Non-pigmented ciliary epithelial cell (primary cell): Measurements from ENCODE around the gene PKNOX2.

ENCODE experiments used
- DNase-seq: peaks from one replicate; pipeline ENCODE4 v3.0.0-alpha.2; 2010; ENCODE audit warnings: low read depth

Gene PKNOX2

DNA sequence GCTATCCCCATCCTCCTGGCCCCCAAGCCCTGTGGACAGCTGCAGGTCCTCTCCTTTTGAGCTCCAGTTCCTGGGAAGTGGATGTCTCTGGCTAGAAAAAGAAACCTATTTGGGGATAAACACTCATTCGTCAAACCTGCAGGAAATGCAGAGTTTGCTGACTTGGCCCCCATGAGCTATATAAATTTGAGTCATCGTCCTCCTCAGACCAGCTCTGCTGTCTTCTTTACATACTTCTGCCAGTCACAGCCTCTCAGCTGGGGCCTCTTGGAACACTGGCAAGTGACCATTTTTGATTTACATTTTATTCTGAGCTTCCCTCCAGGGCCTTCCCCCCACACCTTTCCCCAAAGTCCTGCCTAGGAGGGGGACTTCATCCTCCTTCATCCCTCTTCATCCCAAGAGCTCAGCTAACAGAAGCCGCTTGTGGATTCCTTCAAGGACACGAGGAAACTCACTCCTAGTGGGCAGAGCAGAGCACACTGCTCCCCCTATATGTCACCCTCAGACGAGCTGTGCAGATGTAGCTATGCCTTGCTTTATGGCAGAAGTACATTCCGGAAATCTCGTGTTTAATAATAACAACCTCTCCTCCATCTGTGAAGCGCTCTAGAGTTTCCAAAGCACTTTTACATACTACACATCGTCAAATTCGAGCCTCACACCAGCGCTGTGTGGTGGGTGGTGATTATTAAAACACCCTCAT, 199.7 kb downstream of the PKNOX2 start:
- DNase-seq: peak; percentile 11

DNA sequence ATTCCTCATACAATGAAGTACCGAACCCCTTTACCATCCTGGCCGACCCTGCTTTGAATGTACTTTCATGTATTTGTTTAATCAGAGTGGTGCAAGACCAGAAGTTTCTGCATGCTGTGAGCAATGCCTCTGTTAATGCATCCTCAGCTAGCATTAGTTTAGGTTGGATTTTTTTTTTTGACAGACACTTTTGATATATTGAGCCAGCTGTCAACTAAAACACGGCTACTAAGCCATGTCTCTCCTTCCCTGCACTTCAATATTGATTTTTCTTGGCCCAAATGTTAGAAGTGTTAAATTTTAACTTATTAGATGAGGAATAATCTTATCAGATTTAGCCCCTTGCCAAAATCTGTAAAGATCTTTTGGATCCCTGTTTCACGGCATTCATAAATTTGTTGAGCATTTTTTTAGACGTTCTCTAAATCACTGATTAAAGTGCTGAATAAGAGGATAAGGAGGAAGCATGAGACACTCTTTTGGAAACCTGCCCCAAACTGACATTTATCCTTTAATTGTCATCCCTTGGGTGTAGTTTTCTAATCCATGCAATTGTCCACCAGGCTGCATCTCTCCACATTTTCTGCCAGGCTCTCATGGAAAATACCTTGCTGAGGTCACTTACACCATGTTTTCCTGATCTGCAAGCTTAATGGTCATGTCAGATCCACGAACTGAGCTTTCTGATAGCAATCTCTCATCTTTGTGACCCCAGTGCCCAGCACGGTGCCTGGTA, 200.8 kb downstream of the PKNOX2 start:
- DNase-seq: no peak

DNA sequence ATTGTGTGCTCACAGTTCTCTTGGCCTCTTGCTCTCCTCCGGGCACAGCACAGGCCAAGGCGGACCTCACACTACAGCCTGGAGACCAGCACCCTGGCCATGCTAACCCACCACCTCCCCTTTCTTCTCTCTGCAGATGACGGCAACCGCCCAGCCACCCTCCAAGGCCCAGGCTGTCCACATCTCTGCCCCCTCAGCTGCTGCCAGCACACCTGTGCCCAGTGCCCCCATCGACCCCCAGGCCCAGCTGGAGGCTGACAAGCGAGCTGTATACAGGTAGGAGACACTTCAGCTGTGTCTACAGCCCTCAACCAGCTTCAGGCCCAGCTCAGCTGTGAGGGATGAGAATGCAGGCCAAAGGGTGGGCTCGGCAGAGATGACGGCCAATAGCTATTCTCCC, 203.2 kb downstream of the PKNOX2 start:
- no peak for DNase-seq

DNA sequence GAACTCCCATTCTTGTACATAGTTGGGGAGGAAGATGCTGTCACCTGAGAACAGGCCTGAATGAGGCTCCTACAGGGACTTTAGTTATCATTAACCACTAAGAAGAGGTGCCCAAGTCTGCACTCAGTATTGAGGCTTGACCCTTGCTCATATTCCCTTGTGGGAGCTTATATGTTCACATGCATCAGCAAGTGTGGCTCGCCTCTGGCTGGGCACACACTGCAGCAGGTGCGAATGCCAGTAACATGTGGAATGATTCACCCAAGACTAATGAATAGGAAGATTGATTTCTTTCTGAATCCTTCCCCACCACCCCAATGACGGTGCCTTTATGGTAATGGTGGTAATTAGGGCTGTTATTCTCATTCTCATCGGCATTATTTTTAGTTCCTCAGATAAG, 204.2 kb downstream of the PKNOX2 start:
- no peak for DNase-seq

DNA sequence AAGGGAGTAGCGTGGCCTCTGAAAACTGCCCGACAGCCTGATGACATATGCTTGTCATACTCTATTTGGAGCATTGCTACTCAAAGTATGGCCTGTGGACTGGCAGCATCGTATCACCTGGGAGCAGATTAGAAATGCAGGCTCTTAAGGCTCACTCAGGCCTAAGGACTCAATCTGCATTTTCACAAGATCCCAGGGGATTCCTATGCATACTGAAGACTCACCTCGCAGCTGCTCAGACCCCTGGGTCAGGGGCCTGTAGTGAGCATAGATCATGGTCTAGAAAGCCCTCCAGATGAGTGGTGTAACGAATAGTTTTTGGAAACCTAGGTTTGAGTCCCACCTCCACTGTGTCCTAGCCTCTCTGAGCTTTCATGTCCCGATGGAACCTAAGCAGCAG, 205.3 kb downstream of the PKNOX2 start:
- DNase-seq: no peak

DNA sequence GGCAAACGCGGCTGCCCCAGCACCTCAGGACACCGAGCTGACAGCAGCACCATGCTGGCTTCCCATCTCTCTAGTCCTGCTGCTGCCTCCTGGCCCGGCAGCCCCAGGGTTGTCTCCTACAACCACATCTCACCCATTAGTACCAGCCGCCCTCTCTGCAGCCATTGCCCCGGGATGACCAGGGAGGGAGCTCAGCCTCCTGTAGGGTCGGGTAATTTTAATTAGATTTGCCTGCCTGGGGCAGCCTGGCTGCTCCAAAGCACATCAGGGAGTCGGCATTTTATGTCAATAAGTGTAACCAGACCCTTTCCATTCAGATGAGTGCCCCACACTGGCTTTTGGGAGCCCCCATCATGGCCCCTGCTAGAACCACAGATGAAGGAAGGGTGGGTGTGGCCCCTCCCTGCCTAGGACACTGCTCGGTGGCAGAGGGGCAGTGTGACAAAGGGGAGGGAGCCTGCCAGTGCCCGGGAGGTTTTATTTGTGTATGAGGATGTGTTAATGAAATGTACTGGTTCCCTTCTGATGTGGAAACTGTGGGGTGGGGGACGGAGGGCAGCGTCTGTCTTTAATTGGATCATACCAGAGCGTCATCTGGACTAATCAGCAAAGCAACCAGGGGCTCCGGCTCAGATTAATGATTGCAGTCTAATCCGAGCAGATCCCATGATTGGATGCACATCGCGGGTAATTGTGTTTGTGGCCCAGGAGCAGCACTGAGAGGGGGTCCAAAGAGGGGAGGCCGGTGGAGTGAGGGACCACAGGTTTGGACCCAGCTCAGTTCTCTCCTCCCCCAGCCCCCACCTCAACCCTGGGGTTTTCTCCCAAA, 206.2 kb downstream of the PKNOX2 start:
- no peak for DNase-seq

DNA sequence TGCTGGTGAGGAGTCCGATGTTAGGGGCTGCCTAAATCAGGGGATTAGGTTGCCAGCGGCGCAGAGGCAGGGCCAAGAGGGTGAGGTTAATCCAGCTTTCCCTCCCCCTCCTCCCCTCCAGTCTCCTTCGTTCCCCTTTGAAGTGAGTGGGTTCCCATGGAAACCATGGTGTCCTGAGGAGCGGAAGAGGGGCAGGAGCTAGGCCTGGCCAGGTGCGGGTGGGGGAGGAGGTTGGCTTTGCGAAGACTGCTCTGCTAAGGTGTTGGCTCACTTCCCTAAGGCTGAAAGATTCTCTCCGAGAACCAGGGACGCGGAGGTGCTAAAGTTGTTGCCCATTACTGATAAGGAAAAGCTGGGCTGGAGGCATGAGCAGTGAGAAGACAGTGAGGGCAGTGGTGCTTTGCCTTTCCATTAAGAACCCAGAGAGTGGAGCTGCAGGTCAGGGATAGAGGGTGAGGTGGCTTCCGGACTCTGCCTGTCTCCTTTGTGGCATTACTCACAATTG, 206.9 kb downstream of the PKNOX2 start:
- DNase-seq: no peak

DNA sequence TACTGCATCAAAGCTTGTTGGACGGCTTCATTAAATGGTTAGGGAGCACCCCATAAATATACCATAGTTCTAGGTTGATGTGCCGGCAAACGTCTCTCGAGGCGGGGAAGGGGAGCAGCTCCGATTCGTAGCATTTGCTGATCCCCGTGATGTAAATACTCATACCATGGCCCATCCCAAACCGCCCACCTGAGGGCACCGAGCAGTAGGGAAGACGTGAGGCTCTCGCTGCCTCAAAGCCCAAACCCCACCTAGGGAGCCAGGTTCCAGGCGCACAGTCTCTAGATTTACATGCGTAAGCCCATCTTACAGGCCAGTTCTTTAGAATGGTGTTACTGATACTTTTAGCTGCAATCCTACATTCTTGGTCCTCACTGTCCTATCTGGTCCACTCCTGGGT, 207.5 kb downstream of the PKNOX2 start:
- DNase-seq: no peak

DNA sequence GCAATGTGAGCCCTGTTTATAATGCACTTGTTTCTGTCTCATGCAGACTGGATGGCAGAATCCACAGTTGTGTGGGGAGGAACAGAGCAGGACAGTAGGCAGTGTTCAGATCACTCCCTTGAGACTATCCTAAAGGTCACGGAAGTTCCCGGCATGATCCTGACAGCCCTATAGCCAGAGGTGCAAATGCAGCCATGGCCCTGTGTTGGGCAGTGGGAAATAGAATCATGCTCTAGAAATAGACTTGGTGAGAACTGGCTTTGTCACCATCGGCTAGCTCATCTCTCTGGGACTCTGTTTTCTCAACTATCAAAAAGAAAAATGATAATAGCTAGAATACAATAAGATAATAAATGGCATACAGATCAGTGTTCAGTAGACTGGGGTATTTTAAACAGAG, 208.4 kb downstream of the PKNOX2 start:
- DNase-seq: no peak

DNA sequence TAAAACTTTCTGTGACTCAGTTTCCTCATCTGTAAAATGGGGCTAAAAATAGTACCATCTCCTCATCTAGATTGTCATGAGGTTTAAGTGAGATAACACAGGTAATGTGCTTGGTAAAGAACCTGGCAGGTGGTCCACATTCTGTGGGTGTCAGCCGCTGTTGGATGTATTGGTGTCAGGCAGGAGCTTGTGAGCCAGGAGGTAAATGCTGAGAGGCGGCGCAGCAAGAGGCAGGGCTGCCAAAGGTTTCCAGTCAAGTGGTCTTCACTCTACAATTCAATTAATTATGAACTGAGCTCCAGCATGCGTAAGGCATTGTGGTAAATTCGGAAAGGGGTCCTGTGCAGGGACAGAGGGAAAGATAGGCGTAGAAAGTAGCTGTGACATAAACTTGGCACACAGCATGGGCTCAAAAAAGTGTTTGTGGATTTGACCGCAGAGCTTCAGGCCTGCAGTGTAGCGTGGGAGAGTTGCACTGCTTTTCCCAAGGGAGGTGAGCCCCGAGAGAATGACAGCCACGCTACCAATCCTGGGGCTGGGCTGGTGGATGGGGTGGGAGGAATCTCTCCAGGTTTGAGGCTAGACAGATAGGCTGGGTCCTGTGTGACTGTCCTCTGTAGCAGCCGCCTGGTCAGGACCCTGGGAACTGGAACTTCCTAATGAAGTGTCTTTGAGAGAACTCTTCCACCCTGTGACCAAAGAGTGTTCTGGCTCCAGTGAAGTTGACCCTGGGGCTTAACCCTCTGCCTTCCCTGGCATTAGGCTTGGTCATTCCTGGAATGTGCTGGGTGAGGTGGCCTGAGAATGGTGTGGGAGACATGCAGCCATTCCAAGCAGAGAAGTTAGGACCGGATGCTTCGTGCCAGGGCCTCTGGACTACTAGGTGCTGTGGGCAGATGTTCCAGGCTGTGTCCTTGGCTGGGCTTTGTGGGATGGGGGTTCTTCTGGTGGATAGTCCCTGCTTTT, 209.2 kb downstream of the PKNOX2 start:
- DNase-seq: no peak

DNA sequence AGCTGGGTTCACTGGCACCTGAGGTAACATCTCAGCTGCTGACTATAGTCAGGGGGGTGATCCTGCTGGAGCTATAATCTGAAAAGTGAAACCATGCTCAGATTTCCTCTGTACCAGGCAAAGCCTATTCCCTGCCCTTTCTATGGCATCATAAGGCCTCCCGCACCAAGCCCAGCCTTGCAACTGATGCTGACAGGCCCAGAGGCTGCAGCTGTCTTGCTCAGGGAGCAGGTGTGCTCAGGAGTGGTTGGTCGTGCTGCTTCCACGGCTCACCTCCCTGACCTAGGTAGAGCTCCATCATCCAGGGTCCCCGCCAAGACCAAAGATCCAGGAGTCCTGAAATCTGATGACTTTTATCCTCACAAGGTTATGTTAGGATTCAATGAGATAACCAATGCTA, 209.8 kb downstream of the PKNOX2 start:
- no peak for DNase-seq

DNA sequence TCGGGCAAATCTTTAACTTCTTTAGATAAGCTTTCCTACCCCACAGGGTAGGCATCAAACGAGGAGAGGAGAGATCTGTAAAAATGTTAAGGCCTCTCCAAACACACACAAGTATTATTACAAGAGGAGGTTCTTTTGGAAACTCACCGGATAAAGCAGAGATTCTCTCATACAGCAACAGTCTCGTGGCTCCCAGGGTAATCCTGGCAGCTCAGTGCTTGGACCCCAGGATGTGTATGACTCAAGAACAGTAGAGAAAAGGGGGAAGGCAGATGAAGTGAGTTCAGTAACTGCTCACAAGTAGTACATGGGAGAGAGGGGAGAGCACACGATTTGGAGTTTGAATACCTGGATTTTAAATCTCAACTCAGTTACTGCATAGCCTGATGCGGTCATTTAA, 210.6 kb downstream of the PKNOX2 start:
- no peak for DNase-seq

DNA sequence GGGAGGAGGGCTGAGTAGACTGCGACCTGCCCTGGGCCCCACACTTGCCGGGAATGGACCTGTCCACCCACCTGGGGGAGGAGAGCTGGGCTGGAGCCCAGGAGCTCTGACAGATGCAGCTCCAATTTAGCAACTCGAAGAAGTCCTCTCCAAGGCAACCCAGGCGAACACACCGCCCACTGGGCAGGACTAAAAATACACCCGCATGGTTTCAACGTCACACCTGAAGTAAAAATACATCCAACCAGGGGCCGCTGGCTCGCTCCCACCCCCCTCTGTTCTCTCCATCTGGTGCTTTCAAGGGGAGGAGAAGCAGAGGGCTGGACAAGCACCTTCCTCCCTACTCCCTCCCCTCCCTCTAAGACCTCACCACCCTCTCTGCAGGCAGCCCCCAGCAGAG, 211.6 kb downstream of the PKNOX2 start:
- DNase-seq: no peak

DNA sequence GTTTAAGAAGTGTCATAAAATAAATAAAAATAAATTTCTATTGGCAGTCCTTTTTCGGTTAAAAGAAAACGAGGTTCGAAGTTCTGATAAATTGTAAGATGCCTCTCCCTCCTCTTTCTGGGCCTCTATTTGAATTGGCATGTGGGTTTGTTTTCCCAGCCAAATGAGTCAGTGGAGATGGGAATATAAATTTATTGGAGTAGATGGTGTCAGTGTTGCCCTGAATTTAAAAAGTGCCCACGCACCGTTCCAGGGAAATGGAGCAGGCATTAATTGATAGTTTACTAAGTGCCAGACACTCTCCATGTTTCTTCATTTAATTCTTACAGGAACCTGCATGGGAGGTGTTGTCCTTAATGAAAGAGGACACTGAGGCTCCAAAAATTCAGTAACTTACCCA, 212.3 kb downstream of the PKNOX2 start:
- no peak for DNase-seq

DNA sequence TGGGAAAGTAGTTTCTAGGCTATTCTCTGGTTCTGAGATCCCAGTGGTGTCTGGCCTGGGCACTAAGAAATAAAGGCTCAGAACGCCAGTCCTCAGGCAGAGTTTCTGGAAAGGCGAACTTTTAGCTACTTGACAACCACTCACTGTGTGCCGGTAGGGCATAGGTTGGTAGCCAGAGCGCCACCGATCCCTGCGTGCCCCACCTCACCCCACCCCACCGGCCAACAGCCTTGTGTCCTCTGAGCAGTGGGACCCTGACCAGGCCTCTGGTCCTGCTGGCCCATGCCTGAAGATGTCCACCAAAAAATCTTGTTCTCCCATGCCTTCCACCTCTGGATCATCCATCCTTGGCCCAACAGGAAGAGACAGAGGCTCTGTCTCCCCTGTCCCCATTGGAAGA, 213.5 kb downstream of the PKNOX2 start:
- no peak for DNase-seq

DNA sequence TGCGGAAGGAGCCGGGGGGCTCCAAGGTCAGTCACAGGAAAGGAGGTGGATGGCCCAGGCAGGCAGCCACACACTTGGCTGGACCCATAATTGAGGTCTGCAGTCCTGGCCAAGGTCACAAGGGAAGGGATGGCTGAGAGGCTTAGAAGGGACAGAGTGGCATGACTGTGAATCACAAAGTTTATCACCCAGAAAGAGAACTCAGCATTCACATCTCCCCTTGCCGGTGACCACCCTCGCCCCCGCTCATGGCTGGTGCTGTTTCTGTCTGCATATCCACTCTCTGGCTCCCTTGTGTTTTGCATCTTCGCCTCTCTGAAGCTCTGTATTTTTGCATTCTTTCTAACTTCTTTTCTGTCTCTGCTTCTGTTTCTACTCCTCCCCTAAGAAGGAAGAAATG, 214.0 kb downstream of the PKNOX2 start:
- no peak for DNase-seq

DNA sequence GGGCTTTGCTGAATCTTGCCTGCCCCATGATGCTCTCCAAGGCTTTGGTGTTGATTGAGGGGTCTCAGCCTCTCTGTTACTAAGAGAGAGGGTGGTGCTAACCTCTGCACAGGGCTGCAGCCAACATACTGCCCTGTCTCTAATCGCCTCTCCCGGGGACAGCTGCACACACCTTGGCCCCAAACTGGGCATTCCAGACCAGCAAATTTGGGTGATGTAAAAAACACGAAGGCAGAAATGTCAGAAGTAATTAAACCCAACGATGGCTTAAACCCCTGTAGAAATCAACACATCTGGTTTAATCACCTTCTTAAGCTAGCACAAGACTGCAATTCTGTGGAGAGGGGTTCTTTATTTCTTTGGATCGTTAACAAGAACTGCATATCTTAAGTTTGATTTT, 215.0 kb downstream of the PKNOX2 start:
- no peak for DNase-seq

DNA sequence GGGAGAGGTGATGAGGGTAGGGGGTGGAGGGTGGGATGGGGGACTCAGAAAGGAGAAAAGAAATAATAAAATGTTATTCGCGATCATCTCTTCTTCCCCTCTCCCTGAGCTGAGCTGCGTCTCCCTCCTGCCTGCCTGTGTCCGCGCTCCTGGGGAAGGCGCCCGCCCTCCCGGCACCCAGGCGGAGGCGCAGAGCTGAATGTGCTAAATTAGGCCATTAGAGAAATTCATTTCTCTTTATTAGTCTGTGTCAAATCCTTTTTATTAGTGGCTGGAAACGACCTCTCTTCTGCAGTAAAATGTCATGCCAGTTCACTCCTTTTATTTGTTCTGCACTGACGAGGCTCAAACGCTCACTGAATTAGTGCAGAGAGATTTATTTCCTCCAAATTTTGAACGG, 215.4 kb downstream of the PKNOX2 start:
- DNase-seq: no peak

DNA sequence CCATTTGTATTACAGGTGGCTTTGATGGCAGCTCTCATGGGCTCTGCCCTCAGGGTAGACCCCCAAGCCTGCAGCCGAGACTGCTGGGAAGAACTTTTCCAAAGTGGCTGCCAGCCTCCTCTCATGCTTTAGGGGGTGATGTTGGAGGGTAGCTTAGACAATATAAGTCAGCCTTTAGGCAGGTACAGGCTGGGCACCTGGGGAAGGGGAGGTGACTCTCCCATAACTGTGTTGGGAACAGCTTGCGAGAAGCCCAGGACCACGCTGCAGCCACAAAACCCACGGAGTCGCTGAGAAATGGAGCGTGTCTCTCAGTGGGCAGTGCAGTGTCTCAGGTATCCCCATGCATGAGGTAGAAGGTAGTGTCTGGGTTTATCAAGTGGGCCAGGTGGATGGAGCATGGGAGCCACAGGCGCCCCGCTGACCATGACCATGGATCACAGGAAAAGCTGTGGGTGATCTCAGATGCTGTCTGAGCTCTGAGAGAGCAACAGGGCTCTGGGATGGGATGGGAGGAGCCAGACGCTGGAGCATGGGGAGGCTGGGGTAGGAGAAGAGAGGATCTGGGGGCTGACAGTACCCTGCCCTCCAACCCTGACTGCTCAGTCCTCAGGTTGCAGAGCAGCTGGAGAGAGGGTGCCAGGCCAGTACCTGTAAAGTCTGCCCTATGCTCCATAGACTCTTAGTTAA, 216.3 kb downstream of the PKNOX2 start:
- DNase-seq: no peak

DNA sequence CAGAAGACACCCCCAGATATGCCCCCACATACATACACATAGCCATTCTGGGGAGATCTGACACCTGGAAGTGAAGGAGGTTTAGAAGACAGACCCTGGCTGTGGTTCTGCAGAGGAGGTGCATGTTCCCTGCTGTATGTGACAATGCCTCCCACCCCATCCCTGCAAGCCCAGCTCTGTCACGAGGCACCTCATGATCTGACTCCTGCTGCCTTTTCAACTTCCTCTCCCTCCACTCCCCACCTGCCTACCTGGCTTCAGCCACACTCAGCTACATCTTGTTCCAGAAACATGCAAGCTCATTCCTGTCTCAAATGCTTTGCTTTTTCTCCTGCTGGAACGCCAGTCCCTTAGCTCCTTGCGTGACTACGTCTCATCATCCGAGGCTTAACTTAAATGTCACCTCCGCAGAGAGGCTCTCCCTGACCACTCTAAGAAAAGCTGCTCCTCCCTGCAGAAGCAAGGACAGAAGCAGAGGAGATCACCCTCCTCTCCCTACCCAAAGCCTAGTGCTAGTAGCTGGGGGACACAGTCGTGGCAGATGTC, 217.0 kb downstream of the PKNOX2 start:
- no peak for DNase-seq

DNA sequence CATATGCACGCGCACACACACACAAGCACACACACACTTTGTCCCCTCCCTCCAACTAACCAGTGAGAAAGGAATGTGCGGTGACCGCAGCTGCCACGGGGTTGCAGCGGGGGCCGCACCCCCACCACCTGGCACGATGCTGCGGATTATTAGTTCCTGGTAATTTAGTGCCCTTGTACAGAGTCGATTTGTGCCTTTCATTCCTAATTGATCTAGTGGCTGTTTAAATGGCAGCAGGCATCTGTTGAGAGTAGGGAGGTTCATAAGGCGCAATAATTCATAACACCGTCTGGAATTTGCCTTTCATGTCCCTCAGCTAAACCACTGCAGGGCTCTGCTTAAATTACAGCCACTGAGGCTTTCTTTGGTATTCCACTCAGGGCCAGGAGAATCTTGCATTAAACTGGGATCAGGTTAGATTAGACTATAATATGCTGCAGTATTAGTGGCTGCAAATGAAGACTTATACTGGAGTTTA, 217.8 kb downstream of the PKNOX2 start:
- no peak for DNase-seq
